Stomach smooth muscle (tissue), 2 donors: Measurements from ENCODE around the gene COL15A1.

Experiments used
- H3K27ac ChIP-seq: one replicate; pipeline ENCODE4 v1.7.0; 2013; ENCODE audit warnings: mild to moderate bottlenecking, low read length, inconsistent platforms
- H3K27me3 ChIP-seq, 2 donors: one replicate each; pipeline ENCODE4 v1.7.0; 2013; ENCODE audit warnings: low read length in 2 of 2; ENCODE audit not compliant: insufficient read depth in 2 of 2, control insufficient read depth in 1 of 2
- H3K36me3 ChIP-seq, 2 donors: one replicate each; pipeline ENCODE4 v1.7.0; 2013; ENCODE audit warnings: low read length in 2 of 2; ENCODE audit not compliant: control insufficient read depth in 2 of 2, insufficient read depth in 2 of 2
- H3K4me1 ChIP-seq: one replicate; pipeline ENCODE4 v1.7.0; 2013; ENCODE audit warnings: low read length; ENCODE audit not compliant: control insufficient read depth, insufficient read depth
- H3K4me3 ChIP-seq, 2 donors: one replicate each; pipeline ENCODE4 v1.7.0; 2013; ENCODE audit warnings: low read length in 2 of 2
- H3K9ac ChIP-seq, 2 donors: one replicate each; pipeline ENCODE4 v1.7.0; 2013; ENCODE audit warnings: low read length in 2 of 2, mild to moderate bottlenecking in 1 of 2
- H3K9me3 ChIP-seq, 2 donors: one replicate each; pipeline ENCODE4 v1.7.0; 2013; ENCODE audit warnings: low read length in 2 of 2; ENCODE audit not compliant: control insufficient read depth in 2 of 2
- donor health status: healthy.
- donor health status: Pancreatic carcinoma.

COL15A1 gene

GRCh38 chr9:98929895-98930341 lies 13.8 kb upstream of the COL15A1 start:
- Histone ChIP-seq H3K27ac (no peak overlapping the region), H3K27me3 (no peaks in the 10 kb centered on the region)

DNA sequence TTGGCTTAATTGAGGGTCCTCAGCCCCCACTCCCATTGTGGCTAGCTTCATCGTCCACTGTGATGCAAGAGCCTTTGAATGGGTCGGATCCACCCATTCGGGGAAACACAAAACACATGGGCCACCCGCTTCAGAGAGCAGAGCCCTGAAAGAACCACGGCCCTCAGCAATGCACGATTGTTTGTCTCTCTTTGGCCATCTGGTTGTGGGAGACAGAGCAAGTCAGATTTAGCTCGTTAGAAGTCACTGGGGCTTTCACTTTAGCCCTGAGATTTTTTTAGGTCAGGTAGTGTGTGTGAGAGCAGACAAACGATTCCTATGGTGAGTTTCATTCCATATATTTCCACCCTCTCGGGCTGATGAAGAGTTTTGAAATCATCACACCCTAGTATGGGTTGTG lies 12.9 kb upstream of the COL15A1 start:
- Histone ChIP-seq H3K9ac (no peak overlapping the region), H3K4me3 (no peak overlapping the region), H3K27ac (no peak overlapping the region), H3K36me3 (no peaks in the 10 kb centered on the region), H3K9me3 (no peaks in the 10 kb centered on the region), H3K27me3 (no peaks in the 10 kb centered on the region), H3K4me1 (no peaks in the 10 kb centered on the region)

More at GRCh38 chr9:98929895-98930341, 13.8 kb upstream of the COL15A1 start:
- Histone ChIP-seq H3K36me3 (no peaks in the 10 kb centered on the region), H3K9me3 (no peaks in the 10 kb centered on the region), H3K4me3 (no peak overlapping the region), H3K4me1 (no peaks in the 10 kb centered on the region), H3K9ac (no peak overlapping the region)

GRCh38 chr9:98931600-98932389 lies 11.9 kb upstream of the COL15A1 start:
- no peaks in the 10 kb centered on the region for H3K27me3 ChIP-seq
- no peaks in the 10 kb centered on the region for H3K36me3 ChIP-seq
- H3K4me1 ChIP-seq: no peaks in the 10 kb centered on the region
- no peak overlapping the region for H3K9ac ChIP-seq
- no peak overlapping the region for H3K27ac ChIP-seq
- H3K4me3 ChIP-seq: no peak overlapping the region
- H3K9me3 ChIP-seq: no peaks in the 10 kb centered on the region

- H3K9me3 ChIP-seq: no peaks in the 10 kb centered on the region
- H3K4me3 ChIP-seq: no peak overlapping the region
- no peaks in the 10 kb centered on the region for H3K36me3 ChIP-seq
- H3K9ac ChIP-seq: no peak overlapping the region
- no peaks in the 10 kb centered on the region for H3K27me3 ChIP-seq
- no peak overlapping the region for H3K27ac ChIP-seq
- no peaks in the 10 kb centered on the region for H3K4me1 ChIP-seq
Measured at GRCh38 chr9:98933185-98933584, 10.5 kb upstream of the COL15A1 start.

DNA sequence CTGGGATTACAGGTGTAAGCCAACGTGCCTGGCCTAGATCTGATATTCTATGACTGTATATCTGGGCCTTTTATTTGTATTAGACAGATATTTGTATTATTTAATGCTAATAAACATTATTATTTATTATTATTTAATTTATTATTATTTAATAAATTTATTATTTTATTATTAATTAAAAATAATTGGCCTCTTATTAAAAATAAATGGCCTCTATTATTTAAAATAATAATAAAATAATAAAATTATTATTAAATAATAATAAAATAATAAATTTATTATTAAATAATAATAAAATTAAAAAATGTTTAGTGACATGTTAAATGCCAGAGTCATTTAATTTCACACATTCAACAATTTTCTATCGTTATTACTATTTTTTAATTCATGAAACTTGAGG lies 9.8 kb upstream of the COL15A1 start:
- no peaks in the 10 kb centered on the region for H3K27me3 ChIP-seq
- H3K36me3 ChIP-seq: no peaks in the 10 kb centered on the region
- H3K27ac ChIP-seq: no peak overlapping the region

DNA sequence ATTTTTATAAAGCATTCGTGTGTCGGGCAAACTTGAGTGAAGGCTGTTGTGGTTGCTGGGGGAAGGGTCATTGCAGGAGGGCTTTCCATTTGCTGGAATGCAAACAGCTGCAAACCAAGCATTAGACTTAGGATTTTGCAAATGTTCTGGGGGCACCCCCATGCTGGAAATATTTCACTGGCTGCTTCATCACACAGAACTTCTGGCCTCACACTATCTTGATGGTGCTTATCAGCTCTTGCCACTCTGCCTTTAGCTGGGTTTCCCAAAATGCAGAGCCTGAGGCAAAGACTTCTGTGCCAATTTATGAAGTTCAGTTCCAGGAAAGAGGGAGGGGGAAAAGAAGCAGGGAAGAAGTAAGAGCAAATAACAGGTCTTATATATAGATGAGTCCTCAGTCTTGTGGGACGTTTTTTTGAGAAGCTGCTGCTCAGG lies 8.6 kb upstream of the COL15A1 start:
- H3K9ac ChIP-seq: no peak overlapping the region
- H3K27ac ChIP-seq: no peak overlapping the region
- H3K36me3 ChIP-seq: no peaks in the 10 kb centered on the region
- H3K4me3 ChIP-seq: no peak overlapping the region
- no peaks in the 10 kb centered on the region for H3K9me3 ChIP-seq
- no peaks in the 10 kb centered on the region for H3K27me3 ChIP-seq
- peaks cover 4% of the 10 kb centered on the region for H3K4me1 ChIP-seq

More for the DNA sequence above, 9.8 kb upstream of the COL15A1 start:
- Histone ChIP-seq H3K4me1 (no peaks in the 10 kb centered on the region), H3K9ac (no peak overlapping the region), H3K9me3 (no peaks in the 10 kb centered on the region), H3K4me3 (no peak overlapping the region)

DNA sequence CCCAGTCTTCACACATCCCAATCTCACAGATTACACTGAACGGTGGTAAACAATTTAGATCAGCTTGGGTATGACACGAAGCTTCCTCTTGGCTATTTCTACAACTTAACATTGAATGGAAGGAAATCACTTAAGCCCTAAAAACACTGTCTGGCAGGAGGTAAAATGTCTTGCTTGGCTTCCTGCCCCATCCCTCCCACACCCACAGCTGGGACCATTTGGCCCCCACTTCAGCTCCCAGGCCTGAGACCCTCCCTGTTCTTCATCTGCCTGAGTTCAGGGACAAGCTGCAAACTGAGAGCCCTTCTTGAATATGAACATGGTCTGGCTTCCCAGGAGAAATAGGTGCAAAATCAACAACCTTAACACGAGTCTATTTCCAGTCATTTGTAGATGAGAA lies 3.4 kb upstream of the COL15A1 start:
- Histone ChIP-seq H3K9me3 (no peaks in the 10 kb centered on the region), H3K4me3 (no peak overlapping the region), H3K4me1 (peaks cover 22% of the 10 kb centered on the region), H3K27ac (no peak overlapping the region), H3K36me3 (no peaks in the 10 kb centered on the region), H3K9ac (no peak overlapping the region), H3K27me3 (no peaks in the 10 kb centered on the region)

GRCh38 chr9:98941946-98942523 lies 1.7 kb upstream of the COL15A1 start:
- H3K4me3 ChIP-seq: peak overlapping the region in 1 of 2 donors; percentile 98
- peaks cover 37% of the 10 kb centered on the region for H3K4me1 ChIP-seq
- no peaks in the 10 kb centered on the region for H3K9me3 ChIP-seq

GRCh38 chr9:98942906-98943681 lies 613 bp upstream of the COL15A1 start:
- Histone ChIP-seq H3K27ac (peak overlapping the region; percentile 89), H3K4me1 (peaks cover 43% of the 10 kb centered on the region), H3K9ac (peak overlapping the region; percentile 87 to 90)

More at GRCh38 chr9:98941946-98942523, 1.7 kb upstream of the COL15A1 start:
- Histone ChIP-seq H3K27ac (no peak overlapping the region), H3K36me3 (peaks cover 4 to 5% of the 10 kb centered on the region in 2 donors), H3K9ac (no peak overlapping the region), H3K27me3 (no peaks in the 10 kb centered on the region)

DNA sequence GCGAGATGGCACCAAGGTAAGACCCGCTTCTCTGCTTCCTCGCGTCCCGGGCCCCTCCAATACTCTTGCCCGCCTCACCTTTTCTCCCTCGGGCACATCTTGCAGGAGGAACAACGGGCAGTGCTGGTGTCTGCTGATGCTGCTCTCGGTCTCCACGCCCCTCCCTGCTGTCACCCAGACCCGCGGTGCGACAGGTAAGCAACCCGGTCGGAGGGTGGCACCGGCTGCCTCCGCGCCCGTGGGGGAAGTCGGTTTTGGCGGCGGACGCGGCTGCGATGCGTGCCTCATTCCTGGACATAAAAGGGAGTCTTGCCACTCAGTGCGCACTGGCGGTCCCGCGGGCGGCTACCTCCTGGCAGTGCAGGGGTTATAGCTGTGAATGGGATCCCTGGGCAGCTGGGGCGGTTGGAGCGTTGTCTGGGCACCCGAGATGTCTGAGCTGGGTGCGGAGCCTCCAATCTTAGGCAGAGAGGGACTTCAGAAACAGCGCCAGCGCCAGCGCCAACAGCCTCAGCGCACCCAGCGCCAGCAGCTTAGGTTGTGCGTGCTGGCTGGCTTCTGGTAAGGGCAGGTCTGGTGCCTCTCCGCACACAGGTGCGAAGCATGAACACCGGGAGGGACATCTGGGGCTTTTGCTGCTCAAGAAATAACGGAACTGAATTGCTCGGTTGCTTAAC lies 488 bp downstream of the COL15A1 start:
- H3K9me3 ChIP-seq: no peaks in the 10 kb centered on the region
- H3K4me3 ChIP-seq: peak overlapping the region; percentile 85 to 98
- H3K27me3 ChIP-seq: no peaks in the 10 kb centered on the region
- H3K36me3 ChIP-seq: peaks cover 4 to 5% of the 10 kb centered on the region in 2 donors
- H3K27ac ChIP-seq: peak overlapping the region; percentile 89
- peak overlapping the region; percentile 87 to 90 for H3K9ac ChIP-seq
- H3K4me1 ChIP-seq: peaks cover 42% of the 10 kb centered on the region

More at GRCh38 chr9:98942906-98943681, 613 bp upstream of the COL15A1 start:
- no peaks in the 10 kb centered on the region for H3K9me3 ChIP-seq
- no peaks in the 10 kb centered on the region for H3K27me3 ChIP-seq
- H3K36me3 ChIP-seq: peaks cover 4 to 5% of the 10 kb centered on the region in 2 donors
- H3K4me3 ChIP-seq: peak overlapping the region; percentile 87 to 98
